CD4-positive, alpha-beta T cell treated with Interleukin-21 for 1 hour (primary cell): ENCODE results near the gene KRT80.
"Not testable (repeated sequence)": the region's sequence is repeated elsewhere in the genome, so short reads cannot be mapped to it uniquely, and the experiment has no call there.

Experiments
- DNase-seq: peaks from one replicate; pipeline ENCODE4 v3.0.0-alpha.2; 2020

Gene KRT80

GRCh38 chr12:52191841-52192791, at the start of gene KRT80:
TSS of gene KRT80 (minus strand) at chr12:52192014. CDS start at chr12:52191902, 112 bp downstream.
- no peak for DNase-seq

DNA sequence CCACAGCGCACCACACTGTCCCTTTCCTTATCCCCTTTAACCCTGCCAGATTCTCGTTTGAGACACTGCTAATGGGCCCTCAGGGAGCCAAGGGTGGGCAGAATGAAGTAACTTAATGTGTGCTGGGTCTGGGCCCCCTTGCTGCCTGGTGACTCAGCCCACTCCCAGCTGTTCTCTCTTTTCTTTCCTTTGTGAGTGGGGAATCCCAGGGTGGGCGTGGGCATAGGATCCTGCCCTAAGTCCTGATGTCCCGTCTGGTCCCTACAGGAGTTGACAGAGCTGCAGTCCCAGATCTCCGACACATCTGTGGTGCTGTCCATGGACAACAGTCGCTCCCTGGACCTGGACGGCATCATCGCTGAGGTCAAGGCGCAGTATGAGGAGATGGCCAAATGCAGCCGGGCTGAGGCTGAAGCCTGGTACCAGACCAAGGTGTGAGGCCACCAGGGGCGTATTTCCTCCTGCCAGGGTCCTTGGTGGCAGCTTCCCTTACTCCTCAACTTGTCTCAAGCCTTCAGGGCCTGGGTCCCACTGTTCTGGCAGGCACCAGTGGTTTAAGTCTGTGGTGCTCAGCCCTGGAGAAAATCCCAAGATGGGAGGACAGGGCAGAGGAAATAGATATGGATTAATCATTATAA, 49.5 kb upstream of the KRT80 start:
- DNase-seq: no peak

GRCh38 chr12:52240247-52240646, 48.4 kb upstream of the KRT80 start:
- not testable (repeated sequence) for DNase-seq

DNA sequence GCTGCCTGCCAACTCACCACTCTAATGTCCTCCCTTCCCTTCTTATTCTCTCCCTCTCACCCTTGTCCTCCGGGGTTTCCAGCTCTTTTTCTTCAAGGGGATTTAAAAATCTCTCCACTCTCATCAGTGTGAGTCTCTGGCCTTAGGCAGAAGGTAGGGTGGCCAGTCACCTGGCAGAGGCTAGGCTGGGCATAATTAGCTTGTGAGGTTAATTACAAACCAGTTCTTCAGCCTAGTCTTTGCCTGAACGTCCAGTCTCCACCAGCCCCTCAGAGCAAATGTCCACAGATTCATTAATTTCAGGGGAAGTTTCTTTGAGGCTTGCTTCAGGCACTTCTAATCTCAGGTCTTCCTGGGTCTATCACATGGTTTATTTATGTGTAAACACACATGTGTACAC, 48.0 kb upstream of the KRT80 start:
- no peak for DNase-seq

- no peak for DNase-seq
Measured at GRCh38 chr12:52238916-52239646, 47.3 kb upstream of the KRT80 start.

DNA sequence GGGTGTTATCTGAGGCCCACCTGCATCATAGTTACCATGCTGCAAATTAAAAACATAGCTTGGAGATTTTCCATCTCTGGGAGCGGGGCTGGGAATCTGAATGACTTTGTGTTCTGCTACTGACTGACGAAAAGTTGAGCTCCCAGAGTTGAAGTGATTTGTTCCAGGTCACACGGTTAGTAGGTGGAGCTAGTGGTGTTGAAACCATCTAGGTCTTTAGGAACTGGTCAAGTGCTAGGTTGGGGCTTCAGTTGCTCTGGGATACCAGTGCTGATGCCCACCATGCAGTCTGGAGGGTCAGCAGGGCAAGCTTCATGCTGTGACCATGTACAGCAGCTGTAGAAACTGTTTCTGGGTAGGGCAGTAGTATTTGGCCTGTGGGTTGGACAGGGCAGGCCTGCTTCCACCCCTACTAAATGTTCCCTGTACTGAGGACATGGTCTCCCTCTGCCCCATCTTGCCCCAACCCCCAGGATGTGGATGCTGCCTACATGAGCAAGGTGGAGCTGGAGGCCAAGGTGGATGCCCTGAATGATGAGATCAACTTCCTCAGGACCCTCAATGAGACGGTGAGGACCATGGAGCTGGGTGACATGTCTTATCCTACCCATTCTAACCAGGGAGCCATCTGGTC, 46.5 kb upstream of the KRT80 start:
- DNase-seq: no peak

DNA sequence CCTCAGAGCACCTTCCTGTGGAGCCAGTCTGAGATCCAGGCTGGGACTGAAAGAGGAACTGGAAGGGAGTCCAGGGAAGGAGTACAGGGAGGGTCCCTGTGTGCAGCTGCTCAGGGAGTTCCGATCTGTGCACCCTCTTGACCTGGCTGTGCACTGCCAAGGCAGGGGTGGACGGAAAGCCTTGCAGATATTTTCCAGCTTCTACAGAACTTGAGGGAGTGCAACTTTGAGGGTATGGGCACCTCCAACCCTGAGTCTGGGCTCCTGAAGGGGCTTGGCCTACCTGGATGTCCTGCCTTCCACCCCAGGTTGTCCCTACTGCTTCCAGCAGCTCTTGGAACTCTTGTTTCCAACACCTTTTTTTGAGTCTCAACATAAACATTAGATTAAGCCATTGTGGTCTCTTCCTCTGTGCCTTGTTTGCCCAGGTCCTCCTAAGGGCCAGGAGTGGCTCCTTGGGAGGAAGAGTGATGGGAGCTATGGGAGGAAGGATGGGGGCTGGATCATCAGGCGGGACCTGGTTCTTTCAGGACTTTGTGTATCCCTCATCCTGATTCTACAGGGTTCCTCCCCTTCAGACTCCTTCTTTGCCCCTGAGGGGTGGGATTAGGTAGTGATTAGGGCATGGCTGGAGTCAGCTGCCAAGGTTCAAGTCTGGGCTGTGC, 44.7 kb upstream of the KRT80 start:
- DNase-seq: no peak

GRCh38 chr12:52235822-52236361, 44.1 kb upstream of the KRT80 start:
- no peak for DNase-seq

DNA sequence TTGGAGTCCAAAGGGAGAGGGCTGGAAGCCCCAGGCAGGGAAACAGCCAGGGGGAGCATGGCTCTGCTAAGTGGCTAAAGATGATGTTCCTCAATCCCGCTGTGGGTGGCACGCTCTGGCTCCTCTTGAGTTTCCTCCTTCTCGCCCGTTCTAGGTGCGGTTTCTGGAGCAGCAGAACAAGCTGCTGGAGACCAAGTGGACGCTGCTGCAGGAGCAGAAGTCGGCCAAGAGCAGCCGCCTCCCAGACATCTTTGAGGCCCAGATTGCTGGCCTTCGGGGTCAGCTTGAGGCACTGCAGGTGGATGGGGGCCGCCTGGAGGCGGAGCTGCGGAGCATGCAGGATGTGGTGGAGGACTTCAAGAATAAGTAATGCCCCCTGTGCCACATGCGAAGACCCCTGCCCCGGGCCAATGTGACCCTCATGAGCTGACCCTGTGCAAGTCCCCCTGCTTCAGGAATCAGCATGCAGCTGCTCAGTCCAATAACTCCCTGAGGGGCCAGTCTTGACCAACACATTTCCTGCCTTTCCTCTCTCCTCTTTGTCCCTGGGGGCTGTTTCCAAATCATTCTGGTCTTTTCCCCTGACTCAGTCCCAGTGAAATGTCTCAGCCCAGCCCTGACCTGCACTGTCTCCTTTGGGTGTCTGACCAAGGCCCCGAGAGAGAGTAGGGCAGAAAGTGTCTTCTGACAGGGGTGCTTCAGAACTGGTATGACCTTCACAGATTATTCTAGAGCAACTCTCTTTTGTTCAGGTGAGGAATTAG, 43.4 kb upstream of the KRT80 start:
- DNase-seq: no peak

DNA sequence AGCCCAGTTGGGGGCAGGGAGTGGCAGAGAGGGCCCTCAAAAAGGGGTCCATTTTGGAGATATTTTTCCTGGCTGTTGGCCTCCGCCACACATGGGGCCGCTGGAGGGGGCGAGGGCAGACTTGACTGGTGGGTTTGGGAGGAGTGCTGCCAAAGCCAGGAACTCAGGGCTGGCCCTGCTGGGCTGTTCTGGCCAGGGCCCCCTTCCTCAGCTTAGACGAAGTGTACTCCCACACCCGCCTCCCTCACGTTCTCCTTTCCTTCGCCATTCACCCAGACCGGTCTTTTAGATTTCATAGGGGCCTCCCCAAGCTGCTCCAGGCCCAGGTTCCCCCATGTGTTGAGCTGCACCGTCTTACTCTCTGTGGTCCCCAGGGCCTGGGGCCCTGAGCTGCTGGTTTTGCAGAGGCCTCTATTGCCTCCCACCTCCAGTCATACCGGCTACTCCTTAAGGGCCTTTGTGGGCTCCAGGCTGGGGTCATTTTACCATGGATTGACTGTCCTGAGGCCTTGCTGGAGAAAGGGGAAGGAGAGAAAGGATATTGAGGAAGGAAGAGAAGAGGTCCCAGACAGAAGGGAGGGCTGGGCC, 42.5 kb upstream of the KRT80 start:
- DNase-seq: no peak

DNA sequence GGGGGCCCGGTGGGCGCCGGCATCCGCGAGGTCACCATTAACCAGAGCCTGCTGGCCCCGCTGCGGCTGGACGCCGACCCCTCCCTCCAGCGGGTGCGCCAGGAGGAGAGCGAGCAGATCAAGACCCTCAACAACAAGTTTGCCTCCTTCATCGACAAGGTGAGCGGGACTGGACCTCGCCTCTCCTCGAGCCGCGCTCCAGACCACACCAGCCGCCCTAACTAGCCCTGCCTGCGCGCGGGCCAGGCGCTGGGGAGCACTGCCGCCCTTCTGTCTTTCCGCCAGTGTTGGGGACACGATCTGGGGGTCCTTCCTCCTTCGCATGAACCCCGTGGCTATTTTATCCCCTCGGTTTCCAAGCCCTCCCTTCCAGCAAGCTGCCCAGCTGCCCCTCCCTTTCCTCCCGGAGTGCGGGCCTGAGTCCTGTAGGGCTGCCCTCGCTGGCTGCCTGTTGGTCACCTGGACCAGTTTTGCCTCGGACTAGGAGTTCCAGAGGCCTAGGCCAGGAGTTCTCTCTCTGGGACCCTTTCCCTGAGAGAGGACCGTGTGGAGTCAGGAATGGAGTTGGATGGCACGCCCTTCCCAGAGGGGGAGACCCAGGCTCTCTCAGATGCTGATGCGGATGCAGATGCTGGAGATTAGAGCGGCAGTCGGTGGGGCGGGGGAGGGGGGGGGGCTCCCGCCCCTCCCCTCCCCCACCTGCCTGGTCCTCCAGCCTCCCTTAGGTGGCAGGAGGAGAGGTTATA, 41.8 kb upstream of the KRT80 start:
- DNase-seq: no peak

DNA sequence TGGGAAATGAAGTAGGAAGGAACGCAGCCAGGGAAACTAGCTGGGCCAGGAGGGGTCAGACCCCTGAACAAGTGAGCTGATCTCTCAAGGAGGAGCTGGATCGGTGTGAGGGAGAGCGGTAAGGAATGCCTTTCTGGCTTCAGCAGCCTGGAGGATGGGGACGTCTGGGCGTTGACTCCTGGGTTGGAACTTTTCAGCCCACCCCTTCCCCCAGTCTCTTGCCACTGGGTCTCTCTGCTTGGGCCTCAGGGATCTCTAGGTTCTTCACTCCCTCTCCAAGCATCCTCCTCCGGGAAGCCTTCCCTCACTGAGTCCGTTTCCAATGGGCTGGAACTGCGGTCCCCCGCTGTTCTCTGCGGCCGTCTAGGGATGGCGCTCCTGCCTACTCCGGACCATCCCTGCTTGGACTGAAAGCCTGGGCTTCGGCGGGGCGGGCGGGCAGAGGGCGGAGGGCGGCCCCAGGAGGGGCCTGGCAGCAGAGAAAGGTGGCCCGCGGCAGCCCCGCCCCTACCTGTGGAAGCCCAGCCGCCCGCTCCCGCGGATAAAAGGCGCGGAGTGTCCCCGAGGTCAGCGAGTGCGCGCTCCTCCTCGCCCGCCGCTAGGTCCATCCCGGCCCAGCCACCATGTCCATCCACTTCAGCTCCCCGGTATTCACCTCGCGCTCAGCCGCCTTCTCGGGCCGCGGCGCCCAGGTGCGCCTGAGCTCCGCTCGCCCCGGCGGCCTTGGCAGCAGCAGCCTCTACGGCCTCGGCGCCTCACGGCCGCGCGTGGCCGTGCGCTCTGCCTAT, 41.1 kb upstream of the KRT80 start, which contains the start of gene KRT7:
TSS of gene KRT7 (plus strand) at position 570 of the 788 bp plus-strand sequence. CDS start at position 624, 54 bp downstream.
- no peak for DNase-seq

DNA sequence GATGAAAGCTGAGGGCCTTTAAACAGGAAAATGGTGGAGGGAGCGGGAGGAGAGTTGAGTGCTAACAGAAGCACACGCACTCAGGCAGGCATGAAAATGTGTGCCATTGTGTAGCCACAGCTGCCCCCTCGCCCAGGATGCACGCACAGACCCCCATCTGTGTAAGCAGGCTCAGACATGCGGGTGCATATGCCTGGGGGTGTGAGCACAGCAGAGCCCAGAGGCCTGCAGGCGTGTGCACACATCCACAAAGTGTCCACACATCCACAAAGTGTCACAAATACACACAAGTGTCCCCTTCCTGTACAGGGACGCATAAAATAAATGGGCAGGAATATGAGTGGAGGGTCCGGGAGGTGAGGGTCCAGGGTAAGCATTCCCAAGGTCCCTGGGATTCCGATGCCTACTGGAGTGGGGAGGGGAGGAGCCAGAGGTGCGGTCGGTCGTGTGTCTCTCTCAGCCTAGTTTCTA, 40.4 kb upstream of the KRT80 start:
- no peak for DNase-seq

DNA sequence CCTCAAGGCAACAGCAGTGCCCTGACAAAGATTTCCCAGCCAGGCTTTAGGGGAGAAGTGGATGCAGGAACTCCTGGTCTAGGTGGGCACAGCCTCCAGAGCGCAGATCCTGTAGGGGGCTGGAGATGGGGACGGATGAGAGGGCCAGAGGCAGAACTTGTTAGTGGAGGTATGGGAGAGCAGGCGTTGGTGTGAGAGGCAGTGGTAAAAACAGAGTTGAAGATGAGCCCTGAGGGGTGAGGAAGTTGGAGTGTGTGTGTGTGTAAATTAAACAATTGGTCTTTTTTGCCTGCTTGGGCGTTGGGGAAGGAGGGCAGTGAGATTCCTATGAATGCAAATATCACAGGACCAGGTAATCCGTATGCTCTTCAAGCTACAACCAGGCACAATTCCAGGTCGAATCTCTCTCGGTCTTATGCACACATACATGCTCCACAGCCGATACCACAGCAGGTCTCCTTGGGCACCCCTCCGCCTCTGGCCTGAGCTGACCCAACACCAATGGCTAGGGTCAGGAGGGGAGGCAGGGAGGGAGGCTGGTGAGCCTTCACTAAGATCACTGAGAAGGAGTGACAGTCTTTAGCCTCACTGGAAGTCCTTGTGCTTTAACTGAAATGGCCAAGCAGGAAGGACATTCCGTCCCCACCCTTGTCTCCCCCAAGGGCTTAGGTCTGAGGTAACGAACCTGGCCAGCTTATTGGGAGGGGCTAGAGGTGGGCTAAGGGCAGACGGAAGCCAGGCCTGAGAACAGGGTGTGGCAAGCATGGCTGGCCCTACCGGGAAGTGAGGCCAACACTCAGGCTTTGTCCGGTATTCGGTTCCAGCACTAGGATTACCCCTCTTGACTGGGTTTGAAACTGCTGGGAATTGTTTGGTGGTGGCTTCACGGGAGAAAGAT, 39.7 kb upstream of the KRT80 start:
- DNase-seq: no peak

GRCh38 chr12:52230364-52231281, 38.8 kb upstream of the KRT80 start:
- DNase-seq: no peak

DNA sequence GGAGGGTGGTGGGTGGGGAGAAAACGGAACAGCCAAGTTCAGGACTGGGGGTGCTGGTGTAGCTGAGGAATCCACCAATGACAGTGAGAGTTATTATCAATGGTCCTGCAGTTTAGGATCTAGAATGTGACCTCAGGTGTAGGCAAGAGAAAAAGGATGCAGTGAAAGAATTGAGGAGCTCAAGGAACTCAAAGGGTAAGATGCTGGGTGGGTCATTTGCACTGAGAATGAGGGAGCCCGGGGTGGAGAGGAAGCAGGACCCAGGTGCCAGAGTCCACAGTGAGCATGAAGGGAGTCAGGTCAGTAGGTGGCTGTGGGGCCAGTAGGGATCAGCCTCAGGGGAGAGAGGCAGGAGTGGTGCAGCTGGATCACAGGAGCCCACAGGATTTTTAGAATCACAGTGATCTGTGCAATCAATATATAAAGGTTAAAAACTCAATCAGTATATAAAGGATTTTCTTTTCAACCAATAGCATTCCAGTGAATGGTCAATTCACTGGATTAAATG, 38.1 kb upstream of the KRT80 start:
- DNase-seq: no peak

DNA sequence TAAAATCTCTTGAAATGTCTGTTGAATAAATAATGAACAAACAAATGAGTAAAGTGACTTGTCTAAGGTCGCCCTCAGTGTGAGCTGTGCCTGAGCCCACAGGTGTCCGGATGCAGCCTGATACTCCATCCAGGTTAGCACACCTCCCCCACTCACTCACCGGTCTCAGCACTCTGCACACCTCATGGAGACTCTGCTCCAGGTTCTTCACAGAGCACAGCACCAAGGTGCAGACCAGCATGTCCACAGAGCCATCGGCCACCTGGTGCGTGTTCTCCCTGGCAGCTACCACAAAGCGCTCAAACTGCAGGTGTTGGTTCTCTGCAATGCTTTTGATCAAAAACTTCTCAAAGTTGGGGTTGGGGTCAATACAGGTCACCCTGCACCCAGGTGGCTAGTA, 37.1 kb upstream of the KRT80 start:
- no peak for DNase-seq
